Stimulated activated CD4-positive, alpha-beta T cell treated with anti-CD3 and anti-CD28 coated beads, Interleukin-4, amount 100 ng/mL, for 1 hour (primary cell): Measurements from ENCODE around the gene GJD2.

Experiments used
- DNase-seq: peaks from one replicate; pipeline ENCODE4 v3.0.0-alpha.2; 2020

Gene GJD2

GRCh38 chr15:34772312-34772711 is 17.5 kb upstream of the GJD2 start:
- no peak for DNase-seq

- DNase-seq = no peak
These were observed 14.9 kb upstream of the GJD2 start for GRCh38 chr15:34769711-34770110.

GRCh38 chr15:34768530-34768929 is 13.7 kb upstream of the GJD2 start:
- no peak for DNase-seq

GRCh38 chr15:34765741-34766140 is 10.9 kb upstream of the GJD2 start:
- DNase-seq = no peak

- DNase-seq = no peak
These were observed 6.1 kb upstream of the GJD2 start for GRCh38 chr15:34760909-34761308.

- no peak for DNase-seq
These were observed 5.2 kb upstream of the GJD2 start for GRCh38 chr15:34759992-34760391.

GRCh38 chr15:34759347-34759746 is 4.5 kb upstream of the GJD2 start:
- no peak for DNase-seq

GRCh38 chr15:34757262-34757661 is 2.5 kb upstream of the GJD2 start:
- DNase-seq = no peak

GRCh38 chr15:34755419-34755773 is 598 bp upstream of the GJD2 start:
- DNase-seq = no peak

- DNase-seq = no peak
These were observed 612 bp downstream of the GJD2 start for GRCh38 chr15:34754171-34754601.

- DNase-seq = no peak
These were observed 1.4 kb downstream of the GJD2 start for GRCh38 chr15:34753236-34753894.

- DNase-seq = no peak
These were observed 5.1 kb downstream of the GJD2 start for GRCh38 chr15:34749691-34750090.

- DNase-seq = no peak
These were observed 15.5 kb downstream of the GJD2 start for GRCh38 chr15:34739346-34739745.

GRCh38 chr15:34738002-34738401 is 16.8 kb downstream of the GJD2 start:
- no peak for DNase-seq

- DNase-seq = no peak
These were observed 17.3 kb downstream of the GJD2 start for GRCh38 chr15:34737477-34737876.

GRCh38 chr15:34734303-34734702 is 20.5 kb downstream of the GJD2 start:
- no peak for DNase-seq

GRCh38 chr15:34733621-34734020 is 21.2 kb downstream of the GJD2 start:
- DNase-seq = no peak

GRCh38 chr15:34732430-34732829 is 22.4 kb downstream of the GJD2 start:
- DNase-seq = no peak

GRCh38 chr15:34730701-34731100 is 24.1 kb downstream of the GJD2 start:
- DNase-seq = no peak

- no peak for DNase-seq
These were observed 24.9 kb downstream of the GJD2 start for GRCh38 chr15:34729886-34730285.

- no peak for DNase-seq
These were observed 25.7 kb downstream of the GJD2 start for GRCh38 chr15:34729056-34729455.

- DNase-seq = no peak
These were observed 28.2 kb downstream of the GJD2 start for GRCh38 chr15:34726406-34727100.

GRCh38 chr15:34725556-34725955 is 29.2 kb downstream of the GJD2 start:
- no peak for DNase-seq

GRCh38 chr15:34724481-34724880 is 30.3 kb downstream of the GJD2 start:
- DNase-seq = no peak

- DNase-seq = no peak
These were observed 32.4 kb downstream of the GJD2 start for GRCh38 chr15:34722439-34722836.
